ENCODE results near the gene ARMC9. TPM values are rescaled to one million over a fixed set of nuclear protein-coding genes. Genes with fewer than 3 reads are reported as not detected.

The ARMC9 gene
- total and polyA plus RNA-seq, 4 donors = 20.5 to 51.6 (median 38.6) TPM

DNA sequence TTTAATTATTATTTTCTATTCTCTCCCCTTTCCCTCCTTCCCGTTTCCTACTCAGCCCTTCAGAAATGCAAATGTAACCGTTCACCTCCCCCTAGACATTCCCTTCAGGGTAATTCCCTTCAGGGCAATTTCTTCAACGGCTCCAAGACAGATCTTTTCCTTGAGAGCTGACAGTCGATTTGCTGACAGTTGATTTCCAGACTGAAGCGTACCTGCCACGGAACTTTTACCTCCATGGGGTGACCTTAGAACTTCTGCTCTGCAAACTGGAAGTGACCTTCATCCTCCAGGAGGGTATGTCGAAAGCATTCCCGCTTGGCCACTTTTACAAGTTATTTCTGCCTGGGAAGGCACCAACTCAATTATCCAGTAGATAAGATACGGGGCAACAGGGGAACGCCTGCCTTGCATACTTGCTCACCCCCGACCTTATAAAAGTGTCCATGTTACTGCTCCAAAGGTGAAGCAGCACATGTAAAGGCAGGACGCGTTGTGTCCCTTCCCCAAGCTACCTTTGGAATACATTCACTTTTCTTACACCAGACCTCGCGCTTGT lies 215.6 kb downstream of the ARMC9 start:
- Histone ChIP-seq H3K4me3 (no peak overlapping the region), H3K27ac (ENCODE audit: low read depth in 1 of 2, low read length in 1 of 2) (no peak overlapping the region), H3K27me3 (ENCODE audit: control insufficient read depth in 3 of 3, insufficient read depth in 3 of 3, low read length in 2 of 3) (peaks cover 0 to 7% (median 0%) of the 10 kb centered on the region in 3 donors), H3K9ac (ENCODE audit: insufficient read depth in 1 of 2, low read length in 2 of 2) (no peak overlapping the region), H3K36me3 (ENCODE audit: control insufficient read depth in 4 of 4, insufficient read depth in 4 of 4, low read length in 4 of 4) (no peaks in the 10 kb centered on the region), H3K9me3 (ENCODE audit: control insufficient read depth in 4 of 4, insufficient read depth in 3 of 4, low read length in 3 of 4) (peaks cover 0 to 6% (median 0%) of the 10 kb centered on the region in 4 donors), H3K4me1 (ENCODE audit: control insufficient read depth in 5 of 5, insufficient read depth in 5 of 5, low read length in 5 of 5) (peaks cover 0 to 12% (median 3%) of the 10 kb centered on the region in 5 donors)
- TF ChIP-seq, protein P1, sequence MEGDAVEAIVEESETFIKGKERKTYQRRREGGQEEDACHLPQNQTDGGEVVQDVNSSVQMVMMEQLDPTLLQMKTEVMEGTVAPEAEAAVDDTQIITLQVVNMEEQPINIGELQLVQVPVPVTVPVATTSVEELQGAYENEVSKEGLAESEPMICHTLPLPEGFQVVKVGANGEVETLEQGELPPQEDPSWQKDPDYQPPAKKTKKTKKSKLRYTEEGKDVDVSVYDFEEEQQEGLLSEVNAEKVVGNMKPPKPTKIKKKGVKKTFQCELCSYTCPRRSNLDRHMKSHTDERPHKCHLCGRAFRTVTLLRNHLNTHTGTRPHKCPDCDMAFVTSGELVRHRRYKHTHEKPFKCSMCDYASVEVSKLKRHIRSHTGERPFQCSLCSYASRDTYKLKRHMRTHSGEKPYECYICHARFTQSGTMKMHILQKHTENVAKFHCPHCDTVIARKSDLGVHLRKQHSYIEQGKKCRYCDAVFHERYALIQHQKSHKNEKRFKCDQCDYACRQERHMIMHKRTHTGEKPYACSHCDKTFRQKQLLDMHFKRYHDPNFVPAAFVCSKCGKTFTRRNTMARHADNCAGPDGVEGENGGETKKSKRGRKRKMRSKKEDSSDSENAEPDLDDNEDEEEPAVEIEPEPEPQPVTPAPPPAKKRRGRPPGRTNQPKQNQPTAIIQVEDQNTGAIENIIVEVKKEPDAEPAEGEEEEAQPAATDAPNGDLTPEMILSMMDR (IDR thresholded peaks at IDR 0.05; ENCODE audit: control extremely low read depth, extremely low read depth) = no peak
- ATAC-seq (ENCODE audit: insufficient read depth, low FRiP score) (no peak), DNase-seq (no peak)
- WGBS, 2 donors = 73 to 83% methylated on average over 15 of the region's 15 CpGs

DNA sequence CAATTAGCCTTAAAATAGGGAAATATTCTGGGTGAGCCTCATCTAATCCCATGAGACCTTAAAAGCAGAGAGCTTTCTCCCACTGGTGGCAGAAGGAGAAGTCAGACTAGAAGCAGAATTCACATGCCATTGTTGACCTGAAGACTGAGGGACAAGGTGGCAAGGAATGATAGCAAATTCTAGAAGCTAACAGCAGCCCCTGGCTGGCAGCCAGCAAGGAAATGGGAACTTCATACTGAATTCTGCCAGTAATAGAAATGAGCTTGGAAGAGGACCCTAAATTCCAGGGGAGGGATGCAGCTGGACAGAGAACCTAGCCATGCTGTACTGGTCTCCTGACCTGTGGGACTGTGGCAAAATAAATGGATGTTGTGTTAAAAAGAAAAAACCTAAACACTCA lies 216.6 kb downstream of the ARMC9 start:
- TF ChIP-seq, protein P1 (IDR thresholded peaks at IDR 0.05; ENCODE audit: control extremely low read depth, extremely low read depth) = no peak
- Histone ChIP-seq H3K9me3 (ENCODE audit: control insufficient read depth in 4 of 4, insufficient read depth in 3 of 4, low read length in 3 of 4) (peaks cover 0 to 3% (median 0%) of the 10 kb centered on the region in 4 donors), H3K9ac (ENCODE audit: insufficient read depth in 1 of 2, low read length in 2 of 2) (no peak overlapping the region), H3K27ac (ENCODE audit: low read depth in 1 of 2, low read length in 1 of 2) (no peak overlapping the region), H3K36me3 (ENCODE audit: control insufficient read depth in 4 of 4, insufficient read depth in 4 of 4, low read length in 4 of 4) (no peaks in the 10 kb centered on the region), H3K27me3 (ENCODE audit: control insufficient read depth in 3 of 3, insufficient read depth in 3 of 3, low read length in 2 of 3) (peaks cover 0 to 7% (median 0%) of the 10 kb centered on the region in 3 donors), H3K4me3 (no peak overlapping the region), H3K4me1 (ENCODE audit: control insufficient read depth in 5 of 5, insufficient read depth in 5 of 5, low read length in 5 of 5) (peaks cover 0 to 12% (median 3%) of the 10 kb centered on the region in 5 donors)
- DNase-seq (no peak), ATAC-seq (ENCODE audit: insufficient read depth, low FRiP score) (no peak)

DNA sequence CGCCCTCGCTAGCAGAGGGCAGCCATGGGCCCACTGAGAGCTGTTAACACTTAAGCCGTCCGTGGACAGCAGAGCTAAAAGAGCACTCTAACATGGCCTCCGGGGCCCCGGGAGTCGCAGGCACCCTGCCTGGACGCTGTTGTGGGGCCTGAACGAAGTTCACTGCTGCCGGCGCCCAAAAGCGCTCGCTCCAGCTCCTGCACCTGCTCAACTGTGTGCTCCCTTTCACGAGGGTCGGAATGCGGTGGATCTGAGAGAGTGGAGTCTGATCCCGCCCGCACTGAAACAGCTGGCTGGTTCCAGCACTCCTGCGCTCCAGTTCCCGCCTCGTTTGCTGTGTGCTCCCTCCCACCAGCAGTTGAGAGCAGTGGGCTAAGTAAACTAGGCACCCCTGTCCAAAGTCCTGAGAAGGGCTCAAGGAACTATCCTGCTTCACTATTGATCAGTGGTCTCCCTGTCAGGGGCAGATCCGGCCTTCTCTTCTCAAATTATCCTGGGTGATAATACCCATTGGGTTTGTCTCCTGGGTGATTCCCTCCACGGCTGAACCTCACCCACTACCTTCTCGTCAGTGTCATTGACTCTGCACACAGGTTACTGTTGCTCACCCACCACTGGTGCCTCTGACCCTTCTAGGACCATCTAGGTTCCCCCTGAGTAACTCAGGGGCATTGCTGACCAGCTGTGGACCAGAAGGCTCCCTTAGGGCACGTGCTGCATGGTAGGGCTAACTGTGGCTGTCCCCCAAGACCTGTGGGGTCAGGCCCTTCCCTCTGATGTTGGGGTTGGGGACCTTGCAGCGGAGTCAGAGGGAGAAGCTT lies 220.6 kb downstream of the ARMC9 start:
- WGBS, 2 donors = 83 to 91% methylated on average over 26 of the region's 26 CpGs
- no peak overlapping the region for H3K9ac ChIP-seq (ENCODE audit: insufficient read depth in 1 of 2, low read length in 2 of 2)
- ATAC-seq (ENCODE audit: insufficient read depth, low FRiP score) (no peak), DNase-seq (no peak)
- H3K4me3 ChIP-seq = no peak overlapping the region
- peaks cover 0 to 5% (median 0%) of the 10 kb centered on the region in 5 donors for H3K4me1 ChIP-seq (ENCODE audit: control insufficient read depth in 5 of 5, insufficient read depth in 5 of 5, low read length in 5 of 5)
- no peaks in the 10 kb centered on the region for H3K27me3 ChIP-seq (ENCODE audit: control insufficient read depth in 3 of 3, insufficient read depth in 3 of 3, low read length in 2 of 3)
- H3K27ac ChIP-seq (ENCODE audit: low read depth in 1 of 2, low read length in 1 of 2) = no peak overlapping the region
- no peaks in the 10 kb centered on the region for H3K9me3 ChIP-seq (ENCODE audit: control insufficient read depth in 4 of 4, insufficient read depth in 3 of 4, low read length in 3 of 4)
- H3K36me3 ChIP-seq (ENCODE audit: control insufficient read depth in 4 of 4, insufficient read depth in 4 of 4, low read length in 4 of 4) = no peaks in the 10 kb centered on the region
- TF ChIP-seq, protein P1 (IDR thresholded peaks at IDR 0.05; ENCODE audit: control extremely low read depth, extremely low read depth) = no peak

Data from lung (tissue), 12 donors.